Right lung (tissue), 5 donors: Measurements from ENCODE around the gene OPTC. TPM values are rescaled to one million over a fixed set of nuclear protein-coding genes. Genes with fewer than 3 reads are reported as not detected.
"Not testable (repeated sequence)": the region's sequence is repeated elsewhere in the genome, so short reads cannot be mapped to it uniquely, and the experiment has no call there.

ENCODE experiments used
- DNase-seq, 2 donors: peaks; one replicate each; pipeline ENCODE4 v3.0.0-alpha.2; 2013
- polyA plus RNA-seq, 5 donors: library from polyadenylated mRNA; unstranded; fragments of 120-200 nt; gene quantifications; one replicate each; pipeline versions ENCODE4 v1.2.1 to v1.2.3, GENCODE V29; 2013; ENCODE audit warnings: inconsistent platforms in 1 of 5, low replicate concordance in 1 of 5; ENCODE audit not compliant: insufficient read length in 5 of 5, insufficient read depth in 1 of 5

The OPTC gene
- polyA plus RNA-seq, 5 donors: not detected

DNA sequence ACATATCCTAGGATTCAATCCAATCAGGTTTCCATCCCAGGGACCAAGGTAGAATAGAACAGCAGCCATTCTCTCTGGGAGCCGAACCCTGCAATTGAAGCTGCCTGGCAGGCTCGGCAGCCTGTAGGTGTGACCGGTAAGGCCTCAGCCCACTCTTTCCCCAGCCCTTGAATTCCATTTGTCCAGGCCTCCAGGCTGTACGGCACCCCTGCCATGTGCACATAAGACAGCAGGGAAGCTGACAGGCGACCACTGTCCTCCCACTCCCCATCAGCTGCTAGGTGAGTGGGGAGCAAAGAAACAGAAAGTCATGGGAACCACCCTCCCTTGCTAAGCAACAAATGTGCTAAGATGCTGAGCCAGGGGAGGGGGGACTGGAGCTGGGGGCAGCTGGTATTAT, 23.0 kb downstream of the OPTC start:
- no peak for DNase-seq

DNA sequence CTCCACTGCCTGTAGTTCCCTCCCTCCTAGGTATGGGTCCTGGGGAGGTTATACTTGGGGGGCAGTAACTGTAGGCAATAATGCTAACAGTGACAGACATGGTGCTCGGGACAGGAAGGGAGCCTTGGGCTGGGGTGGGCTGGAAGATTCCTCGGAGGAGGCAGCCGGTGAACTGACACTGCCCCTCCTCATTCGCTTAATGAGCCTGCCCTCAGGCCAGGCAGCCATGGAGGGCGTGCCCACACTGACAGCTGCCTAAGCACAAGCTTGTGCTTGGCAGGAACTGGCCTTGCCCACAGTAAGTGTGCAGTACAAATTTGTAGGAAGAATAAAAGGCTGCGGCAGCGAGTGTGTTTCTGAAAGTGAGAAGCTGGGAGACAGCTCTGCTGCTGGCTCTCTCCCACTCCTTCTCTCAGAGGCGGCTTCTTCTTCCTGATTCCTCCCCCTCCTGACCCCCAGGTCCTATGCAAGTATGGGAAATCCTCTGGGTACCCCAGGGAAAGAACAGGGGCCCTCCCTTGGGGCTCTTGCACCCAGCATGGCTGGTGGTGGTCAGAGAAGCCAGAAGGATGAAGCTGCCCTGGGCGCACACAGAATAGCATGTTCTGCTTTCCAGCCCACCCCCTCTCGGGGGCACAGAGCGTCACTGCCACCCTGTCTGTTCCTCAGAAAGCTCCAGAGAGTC, 23.6 kb downstream of the OPTC start:
- no peak for DNase-seq

DNA sequence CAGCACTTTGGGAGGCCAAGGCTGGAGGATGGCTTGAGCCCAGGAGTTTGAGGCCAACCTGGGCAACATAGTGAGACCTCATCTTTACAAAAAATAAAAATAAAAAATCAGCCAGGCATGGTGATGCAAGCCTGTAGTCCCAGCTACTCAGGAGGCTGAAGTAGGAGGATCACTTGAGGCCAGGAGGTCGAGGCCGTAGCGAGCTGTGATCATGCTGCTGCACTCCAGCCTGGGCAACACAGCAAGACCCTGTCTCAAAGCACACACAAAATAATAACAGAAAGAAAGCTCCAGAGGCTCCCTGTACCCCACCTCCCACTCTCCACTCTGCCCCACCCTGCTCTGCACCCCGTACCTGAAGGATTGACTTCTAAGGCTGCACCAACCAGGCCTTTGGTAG, 24.2 kb downstream of the OPTC start:
- DNase-seq: not testable (repeated sequence)

DNA sequence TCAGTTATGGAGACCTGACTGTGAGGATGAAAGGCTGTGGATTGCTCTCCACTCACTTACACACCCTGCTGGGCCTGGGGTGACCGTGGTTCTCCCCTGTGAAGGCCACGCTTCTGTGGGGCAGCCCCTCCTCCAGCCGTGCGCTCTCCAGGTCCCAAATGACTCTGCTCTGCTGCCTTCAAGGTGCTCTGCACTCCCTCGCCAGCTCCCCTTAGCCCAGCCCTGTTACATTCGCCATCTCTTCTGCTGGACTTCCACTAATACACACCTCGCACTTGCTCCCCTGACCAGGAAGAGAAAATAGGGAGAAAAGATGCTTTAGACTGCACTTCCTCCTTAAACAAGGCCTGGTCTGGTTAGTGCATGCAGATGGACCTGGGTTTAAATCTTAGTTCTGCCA, 24.6 kb downstream of the OPTC start:
- DNase-seq: no peak

DNA sequence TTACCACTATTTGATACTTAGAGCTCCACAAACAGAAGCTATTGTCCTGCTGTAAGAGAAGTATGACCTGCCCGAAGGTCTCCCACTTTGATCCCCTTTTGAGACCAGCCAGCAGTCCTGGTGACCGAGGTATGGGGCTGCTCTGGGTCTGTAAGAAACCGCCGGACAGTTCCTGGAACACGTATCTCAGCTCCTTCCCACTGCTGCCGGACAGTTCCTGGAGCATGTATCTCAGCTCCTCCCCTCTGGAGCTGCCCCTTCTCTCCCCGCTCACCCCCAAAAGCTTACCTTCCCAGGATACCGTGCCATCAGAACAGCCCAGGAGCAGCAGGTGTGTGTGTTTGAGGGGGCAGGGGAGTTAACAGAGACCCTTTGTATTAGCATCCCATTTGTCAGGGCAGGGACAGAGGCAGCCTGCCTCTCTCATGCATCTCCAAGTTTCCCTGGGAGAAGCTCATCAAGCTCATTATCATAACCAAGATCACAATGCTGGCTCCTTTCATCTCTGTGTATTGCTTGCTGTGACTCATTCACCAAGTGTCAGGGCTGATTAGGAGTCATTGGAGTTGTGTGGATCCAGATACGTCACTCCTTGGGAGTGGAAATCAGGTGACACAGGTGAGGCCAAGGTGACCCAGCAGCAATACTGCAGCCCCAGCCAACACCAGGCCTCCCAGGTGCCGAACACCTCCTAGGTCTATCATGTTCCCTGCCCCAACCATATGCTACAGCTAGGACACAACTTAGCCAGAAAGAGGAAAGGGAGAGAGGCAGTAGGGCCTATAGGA, 25.3 kb downstream of the OPTC start:
- DNase-seq: no peak

DNA sequence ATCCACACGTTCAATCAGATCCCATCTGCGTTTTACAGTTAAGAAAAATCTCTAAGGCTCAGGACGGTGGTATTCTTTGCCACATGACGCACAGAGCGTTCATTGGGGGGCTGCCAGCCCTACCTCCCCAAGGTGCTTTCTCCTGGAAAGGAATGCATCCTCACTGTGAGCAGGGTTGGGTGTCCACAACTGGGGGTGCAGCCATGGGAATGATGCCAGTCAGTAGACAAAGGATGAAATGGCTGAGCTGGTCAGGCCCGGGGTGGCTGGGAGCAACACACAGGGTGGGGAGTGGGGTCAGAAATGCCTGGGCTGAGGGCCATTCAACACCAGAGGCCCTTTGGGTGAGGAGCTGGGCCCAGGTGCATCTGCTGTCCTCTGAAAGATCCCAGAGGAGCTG, 25.9 kb downstream of the OPTC start:
- no peak for DNase-seq

DNA sequence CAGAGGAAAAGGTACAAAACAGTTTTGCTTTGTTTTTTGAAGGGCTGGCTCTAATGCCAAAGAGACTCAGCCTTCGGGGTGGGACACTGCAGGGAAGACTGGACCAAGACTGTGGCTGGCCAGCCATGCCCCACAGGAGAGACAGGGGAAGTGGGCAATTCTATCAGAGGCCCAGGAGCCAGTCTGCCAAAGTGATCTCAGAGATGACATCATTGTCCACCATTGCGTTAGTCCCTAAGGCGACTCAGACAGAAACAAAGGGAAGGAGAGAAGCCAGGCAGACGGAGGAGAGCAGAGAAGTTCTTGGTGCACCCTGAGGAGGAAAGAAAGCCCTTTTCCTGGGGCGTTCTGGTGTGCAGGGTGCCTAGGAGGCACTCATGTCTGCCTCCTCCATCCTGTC, 26.4 kb downstream of the OPTC start:
- DNase-seq: no peak

DNA sequence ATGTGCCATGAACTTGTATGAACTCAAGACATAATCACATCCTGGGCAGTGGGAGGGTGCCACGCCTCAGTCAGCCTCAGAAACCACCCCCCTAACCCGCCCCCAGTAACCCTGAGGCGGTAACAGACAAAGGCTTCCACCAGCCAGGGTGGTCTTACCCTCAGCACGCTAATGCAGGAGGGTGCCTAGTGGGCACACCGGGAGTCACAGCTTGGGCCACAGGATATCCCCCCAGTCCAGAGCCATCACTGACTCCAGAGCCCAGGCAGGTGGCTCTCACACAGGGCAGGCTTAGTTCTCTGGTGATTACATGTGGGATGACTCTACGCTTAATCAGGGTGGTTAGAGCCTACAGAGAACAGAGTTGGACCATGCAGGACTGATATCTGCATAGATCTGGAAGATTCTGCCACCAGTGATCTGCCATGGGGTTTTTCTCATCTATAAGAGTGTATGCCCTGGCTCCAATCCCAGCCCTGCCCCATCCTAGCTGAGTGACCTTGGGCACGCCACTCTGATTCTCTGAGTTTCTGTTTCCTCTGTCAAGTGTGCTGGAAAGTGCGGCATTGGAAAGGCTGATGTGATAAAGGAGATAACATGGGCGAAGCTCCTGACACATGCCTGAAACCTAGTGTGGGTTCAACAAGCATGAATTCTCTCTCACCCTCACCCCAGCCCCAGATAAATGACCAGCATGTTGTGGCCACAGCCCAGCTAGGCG, 27.3 kb downstream of the OPTC start:
- DNase-seq: no peak

DNA sequence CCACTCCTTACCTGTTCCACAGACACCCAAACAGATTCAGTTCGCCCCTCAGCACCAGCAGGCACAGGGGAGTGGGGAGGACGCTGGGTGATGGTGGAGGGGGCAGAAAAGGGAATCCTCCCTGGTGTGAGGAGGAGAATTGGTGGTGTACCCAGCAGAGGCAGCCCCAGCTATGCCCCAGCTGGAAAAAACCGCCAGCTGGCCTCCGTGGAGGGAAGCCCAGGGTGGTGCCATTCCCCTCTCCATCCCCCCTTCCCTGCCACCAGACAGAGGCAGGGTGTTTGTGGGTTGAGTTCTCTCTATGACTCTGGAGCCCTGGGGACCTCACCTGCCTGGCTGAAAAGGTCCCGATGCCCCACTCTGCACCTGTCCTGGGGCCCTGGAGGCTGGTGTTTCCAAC, 27.9 kb downstream of the OPTC start:
- DNase-seq: no peak

DNA sequence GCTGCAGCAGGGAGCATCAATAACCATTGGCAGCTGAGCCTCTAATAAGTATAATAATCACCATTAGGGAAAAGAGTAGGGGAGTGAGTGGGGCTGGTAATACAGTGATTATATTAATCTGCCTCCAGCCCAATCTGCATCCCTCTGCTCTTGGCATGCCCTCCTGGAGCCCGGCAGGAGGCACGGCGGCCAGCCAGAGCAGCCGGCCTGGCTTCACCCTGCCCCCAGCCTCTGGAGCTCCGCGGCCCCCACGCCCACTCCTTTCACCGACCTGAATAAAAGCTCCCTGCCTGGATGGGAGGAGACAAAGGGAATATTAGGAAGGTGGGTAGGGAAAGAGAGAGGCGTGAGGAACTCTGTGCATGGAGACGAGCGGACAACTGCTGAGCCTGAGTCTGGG, 28.3 kb downstream of the OPTC start:
- no peak for DNase-seq

DNA sequence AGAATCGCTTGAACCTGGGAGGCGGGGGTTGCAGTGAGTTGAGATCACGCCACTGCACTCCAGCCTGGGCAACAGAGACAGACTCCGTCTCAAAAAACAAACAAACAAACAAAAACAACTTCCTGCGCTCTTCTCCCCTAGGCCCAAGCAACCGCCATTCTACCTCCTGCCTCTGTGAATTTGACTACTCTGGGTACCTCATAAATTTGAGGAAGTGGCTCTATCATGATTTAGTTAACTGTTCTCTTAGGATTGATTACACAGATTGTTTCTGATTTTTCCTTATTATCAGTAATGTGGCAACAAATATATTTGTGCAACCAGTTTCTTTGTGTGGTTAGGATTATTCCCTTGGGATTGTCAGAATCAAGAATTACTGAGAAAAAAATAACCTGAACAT, 29.7 kb downstream of the OPTC start:
- DNase-seq: no peak

DNA sequence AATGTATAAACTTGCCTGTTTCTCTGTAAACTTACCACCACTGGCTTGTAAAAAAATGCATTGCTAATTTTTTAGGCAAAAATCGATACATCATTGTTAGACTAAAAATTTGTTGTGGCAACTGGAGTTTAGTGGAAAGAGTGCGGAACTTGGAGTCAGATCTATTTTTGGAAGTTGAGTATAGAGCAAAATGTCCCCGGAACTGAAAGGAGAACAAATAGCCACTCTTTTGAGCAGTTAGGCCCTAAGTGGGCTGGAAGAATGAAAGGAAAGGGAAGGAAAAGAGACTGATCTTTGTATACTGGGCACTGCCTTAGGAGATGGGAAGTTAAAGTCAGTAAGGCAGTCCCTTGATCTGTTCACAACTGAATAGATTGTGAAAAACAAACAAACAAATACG, 30.2 kb downstream of the OPTC start:
- no peak for DNase-seq

DNA sequence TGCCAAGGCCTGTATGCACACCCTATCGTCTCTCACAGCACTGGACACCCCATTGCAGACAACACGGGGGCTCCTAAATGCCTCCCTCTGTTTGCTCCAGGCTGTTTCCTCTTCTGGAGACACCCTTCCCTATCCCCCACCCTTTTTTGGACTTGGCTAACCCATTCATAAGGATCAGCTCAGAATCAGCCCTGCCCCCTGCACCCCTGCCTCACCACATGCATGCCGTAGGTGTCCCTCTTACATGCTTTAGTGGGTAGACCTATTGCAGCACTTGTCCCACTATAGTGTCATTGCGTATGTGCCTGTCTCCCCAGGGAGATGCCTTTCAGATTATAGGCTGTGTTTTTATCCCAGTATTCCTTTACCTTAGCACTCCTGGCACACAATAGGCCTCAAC, 30.9 kb downstream of the OPTC start:
- no peak for DNase-seq

DNA sequence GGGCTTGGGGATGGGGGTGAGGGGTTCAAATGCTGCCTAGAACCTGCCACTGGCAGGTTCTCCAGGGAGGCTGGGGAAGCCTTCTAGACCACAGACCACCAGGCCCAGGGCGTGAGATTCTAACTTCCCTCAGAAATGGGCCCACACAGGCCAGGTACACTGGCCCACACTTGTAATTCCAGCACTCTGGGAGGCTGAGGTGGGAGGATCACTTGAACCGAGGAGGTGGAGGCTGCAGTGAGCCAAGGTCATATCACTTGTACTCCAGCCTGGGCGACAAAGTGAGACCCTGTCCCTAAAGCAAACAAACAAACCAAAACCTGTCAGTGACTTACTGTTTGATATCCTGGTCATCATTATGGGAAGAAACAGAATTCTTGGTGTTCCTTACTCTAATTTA, 31.7 kb downstream of the OPTC start:
- no peak for DNase-seq

DNA sequence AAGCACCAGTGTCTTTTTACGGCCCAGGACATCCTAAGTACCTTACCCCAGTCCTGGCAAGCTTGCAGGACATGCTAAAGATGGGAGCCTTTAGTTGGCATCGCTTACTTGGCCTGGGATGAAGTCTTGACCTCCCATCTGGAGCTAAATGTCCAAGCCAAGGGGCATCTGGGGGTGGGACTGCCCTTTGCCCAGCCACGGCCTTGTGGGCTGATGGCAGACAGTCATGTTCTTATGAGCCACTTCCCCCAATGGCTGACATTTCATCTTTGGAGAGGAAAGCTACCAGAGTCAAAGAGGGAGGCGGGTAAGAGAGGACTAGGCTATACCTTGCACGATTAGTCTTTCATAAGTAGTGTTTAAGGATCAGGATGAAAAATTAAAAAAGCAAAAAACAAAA, 32.2 kb downstream of the OPTC start:
- DNase-seq: no peak

DNA sequence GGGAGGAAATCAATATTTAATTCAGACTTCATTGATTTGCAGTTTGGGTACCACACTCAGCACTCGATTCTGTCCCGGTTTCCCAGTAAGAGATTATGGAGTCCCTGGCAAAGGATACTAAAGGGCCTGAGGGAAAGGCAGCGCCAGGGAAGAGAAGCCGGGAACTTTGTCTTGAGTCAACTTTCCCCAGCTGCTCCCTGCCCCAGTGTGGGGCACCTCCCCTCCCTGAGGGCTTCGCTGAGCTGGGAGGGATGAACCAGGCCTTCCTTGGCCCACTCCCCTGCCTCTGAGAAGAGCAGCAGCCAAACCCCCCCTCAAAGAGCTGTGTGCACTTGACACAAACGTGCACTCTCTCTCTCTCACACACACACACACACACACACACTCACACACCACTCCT, 32.6 kb downstream of the OPTC start:
- no peak for DNase-seq

DNA sequence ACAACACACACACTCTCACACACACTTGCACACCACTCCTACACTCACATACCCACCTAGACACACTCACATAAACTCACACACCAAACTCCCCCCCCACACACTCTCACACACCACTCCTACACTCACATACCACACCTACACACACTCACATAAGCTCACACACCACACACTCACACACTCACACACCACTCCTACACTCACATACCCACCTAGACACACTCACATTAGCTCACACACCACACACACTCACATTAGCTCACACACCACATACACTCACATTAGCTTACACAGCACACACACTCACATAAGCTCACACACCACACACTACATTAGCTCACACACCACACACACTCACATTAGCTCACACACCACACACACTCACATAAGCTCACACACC, 33.1 kb downstream of the OPTC start:
- DNase-seq: no peak

DNA sequence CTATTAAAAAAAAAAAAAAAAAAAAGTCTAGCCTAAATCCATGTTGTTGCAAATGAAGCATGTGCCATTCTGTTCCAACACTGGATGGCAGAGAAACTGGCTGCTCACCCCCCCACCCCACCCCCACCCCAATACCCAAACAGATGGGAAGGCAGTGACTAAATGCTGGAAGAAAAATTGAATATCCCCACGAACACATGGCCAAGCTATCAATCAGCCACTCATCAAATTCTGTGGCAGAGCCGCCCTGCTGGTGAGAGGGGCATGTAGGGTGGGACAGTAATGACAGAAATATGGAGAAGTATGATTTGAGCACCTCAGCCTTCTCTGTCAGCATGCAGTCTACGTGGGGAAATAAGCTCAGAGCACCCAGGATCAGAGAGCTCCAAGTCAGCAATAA, 34.1 kb downstream of the OPTC start:
- no peak for DNase-seq

DNA sequence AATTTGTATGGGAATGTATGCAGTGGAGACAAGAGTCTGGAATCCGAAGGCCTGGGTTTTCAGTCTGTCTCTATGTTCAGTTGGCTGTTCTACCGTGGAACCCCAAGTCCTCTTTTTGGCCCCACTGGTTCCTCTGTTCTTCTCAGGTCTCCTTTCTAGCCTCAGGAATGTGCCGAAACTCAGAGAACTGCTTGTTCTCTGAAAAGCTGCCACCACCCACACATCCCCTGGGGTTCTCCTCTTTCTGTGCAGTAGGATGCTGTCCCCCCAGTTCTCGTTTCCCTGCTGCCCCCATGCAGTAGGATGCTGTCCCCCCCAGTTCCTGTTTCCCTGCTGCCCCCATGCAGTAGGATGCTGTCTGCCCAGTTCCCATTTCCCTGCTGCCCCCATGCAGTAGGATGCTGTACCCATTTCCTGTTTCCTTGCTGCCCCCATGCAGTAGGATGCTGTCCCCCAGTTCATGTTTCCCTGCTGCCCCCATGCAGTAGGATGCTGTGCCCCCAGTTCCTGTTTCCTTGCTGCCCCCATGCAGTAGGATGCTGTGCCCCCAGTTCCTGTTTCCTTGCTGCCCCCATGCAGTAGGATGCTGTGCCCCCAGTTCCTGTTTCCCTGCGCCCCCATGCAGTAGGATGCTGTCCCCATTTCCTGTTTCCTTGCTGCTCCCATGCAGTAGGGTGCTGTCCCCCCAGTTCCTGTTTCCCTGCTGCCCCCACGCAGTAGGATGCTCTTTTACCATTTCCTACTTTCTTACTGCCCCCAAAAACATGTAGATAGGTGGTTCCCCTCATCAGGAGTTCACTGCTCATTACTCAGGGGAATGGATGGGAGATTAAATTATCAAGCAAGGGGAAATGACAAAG, 35.3 kb downstream of the OPTC start:
- DNase-seq: no peak

DNA sequence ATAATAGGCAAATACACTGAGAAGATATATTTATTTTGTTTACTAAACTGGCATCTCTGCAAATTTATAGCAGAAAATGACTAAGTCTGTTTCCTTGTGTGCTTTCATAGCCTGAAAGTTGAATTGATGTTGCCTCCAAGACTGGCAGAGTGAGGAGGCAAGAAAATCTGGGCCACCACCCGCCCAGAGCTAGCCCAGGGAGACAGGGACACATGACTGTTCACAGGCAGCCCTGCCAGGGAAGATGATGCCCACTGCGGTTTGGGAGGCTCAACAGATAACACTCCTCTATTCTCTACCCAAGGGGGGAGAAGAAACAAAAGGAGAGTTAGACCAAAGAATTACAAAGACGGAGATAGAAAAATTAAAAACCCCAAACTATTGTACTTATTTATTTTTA, 37.1 kb downstream of the OPTC start:
- no peak for DNase-seq

DNA sequence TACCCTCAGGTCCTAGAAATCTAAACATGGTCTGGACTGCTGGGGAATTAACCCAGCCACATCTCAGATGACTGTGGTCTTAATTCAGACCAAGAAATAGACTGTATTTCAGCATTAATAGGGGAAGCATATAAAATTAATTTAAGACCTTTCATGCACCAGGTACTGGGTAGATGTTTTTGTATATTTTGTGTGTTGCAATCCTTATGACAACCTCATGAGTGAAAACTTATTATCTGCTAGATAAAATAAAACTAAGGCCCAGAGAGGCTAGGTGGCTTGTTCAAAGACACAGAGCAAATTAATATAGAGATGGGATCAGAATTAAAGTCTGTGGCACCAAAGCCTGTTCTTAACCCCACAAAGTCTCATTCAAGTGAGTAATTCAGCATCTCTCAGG, 40.1 kb downstream of the OPTC start:
- DNase-seq: no peak

DNA sequence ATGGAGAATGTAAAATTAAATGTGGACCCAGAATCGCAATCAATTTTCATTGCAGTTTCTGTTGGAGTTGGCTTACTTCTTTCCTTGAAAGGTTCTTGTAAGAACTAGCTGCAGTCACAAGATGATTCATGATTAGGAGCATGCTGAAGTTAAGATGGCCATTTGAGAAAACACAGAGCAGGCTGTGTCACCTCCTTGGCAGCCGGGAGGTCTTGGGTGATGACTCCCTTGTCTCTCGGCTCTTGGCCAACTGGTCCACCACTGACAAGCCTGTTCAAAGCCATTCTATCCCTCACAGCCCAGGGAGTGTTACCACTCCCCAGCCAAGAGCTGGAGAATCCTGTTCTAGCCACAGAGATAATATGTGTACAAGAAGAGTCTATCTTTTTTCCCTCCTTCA, 40.6 kb downstream of the OPTC start:
- no peak for DNase-seq
